Measurements from ENCODE around the gene CYSLTR2. TPM values are rescaled to one million over a fixed set of nuclear protein-coding genes. Genes with fewer than 3 reads are reported as not detected.
A peak's percentile ranks its signal among the peaks of the same experiment; 100 is the strongest.

The CYSLTR2 gene
- polyA plus RNA-seq, 4 donors, result 0.27 to 1.6 (median 1.4) TPM; not detected in 1

DNA sequence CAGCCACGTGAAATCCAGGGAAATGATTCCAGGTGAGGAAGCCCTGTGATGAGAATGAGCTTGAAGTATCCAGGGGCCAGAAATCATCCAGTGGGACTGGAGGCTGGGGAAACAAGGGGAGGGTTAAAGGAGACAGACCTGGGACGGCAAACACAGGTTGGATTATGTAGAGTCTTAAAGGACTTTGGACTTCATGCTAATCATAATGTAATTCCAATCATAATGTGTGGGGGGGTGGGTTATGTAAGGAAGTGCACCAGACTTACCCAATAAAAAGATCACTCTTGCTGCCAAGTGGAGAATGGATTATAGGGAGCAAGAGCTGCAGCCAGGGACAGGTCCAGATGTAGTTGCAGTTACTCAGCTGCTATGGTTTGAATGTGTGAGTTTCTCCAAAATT lies 16.1 kb upstream of the CYSLTR2 start:
- FAIRE-seq, result no peak

DNA sequence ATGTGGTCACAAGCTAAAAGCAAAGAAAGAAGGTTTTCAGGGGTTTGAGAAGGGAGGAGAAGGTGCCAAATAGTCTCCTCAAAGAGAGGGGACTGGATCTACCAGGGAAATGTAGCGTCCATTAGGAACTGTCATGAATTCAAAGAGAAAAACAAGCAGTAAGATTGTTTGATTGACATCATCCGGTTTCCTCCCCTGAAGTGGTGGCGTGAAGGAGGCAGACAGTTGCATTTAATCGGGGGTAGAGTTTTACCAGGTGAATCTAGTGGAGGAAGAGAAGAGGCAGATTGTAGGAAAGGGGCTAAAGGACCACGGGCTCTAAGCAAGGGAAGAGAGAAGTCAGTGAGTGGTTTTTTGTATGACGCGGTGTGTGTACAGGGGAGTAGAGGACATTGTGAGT lies 13.0 kb upstream of the CYSLTR2 start:
- no peaks in the 10 kb centered on the region for H3K27me3 ChIP-seq (ENCODE audit: control insufficient read depth in 3 of 3, insufficient read depth in 3 of 3, low read length in 3 of 3)
- 87 to 93% (median 88%) methylated on average over 7 of the region's 7 CpGs for WGBS, 3 donors
- DNase-seq (no peak), FAIRE-seq (no peak)
- peaks cover 0 to 2% (median 0%) of the 10 kb centered on the region in 3 donors for H3K4me1 ChIP-seq (ENCODE audit: control insufficient read depth in 3 of 3, insufficient read depth in 2 of 3, low read depth in 1 of 3, low read length in 2 of 3)
- no peak overlapping the region for H3K27ac ChIP-seq (ENCODE audit: low read depth in 1 of 3, low read length in 2 of 3)
- H3K9me3 ChIP-seq (ENCODE audit: control insufficient read depth in 2 of 2, insufficient read depth in 1 of 2, low read depth in 1 of 2, low read length in 1 of 2), result peaks cover 0 to 21% of the 10 kb centered on the region in 2 donors
- no peaks in the 10 kb centered on the region for H3K36me3 ChIP-seq (ENCODE audit: control insufficient read depth in 3 of 3, insufficient read depth in 2 of 3, low read depth in 1 of 3, low read length in 3 of 3)
- no peak overlapping the region for H3K4me3 ChIP-seq (ENCODE audit: low read depth in 1 of 3, low read length in 3 of 3)

More for the DNA sequence above, 16.1 kb upstream of the CYSLTR2 start:
- peak in 1 of 2 donors; percentile 64 for DNase-seq
- no peaks in the 10 kb centered on the region for H3K36me3 ChIP-seq (ENCODE audit: control insufficient read depth in 3 of 3, insufficient read depth in 2 of 3, low read depth in 1 of 3, low read length in 3 of 3)
- peaks cover 0 to 2% (median 0%) of the 10 kb centered on the region in 3 donors for H3K4me1 ChIP-seq (ENCODE audit: control insufficient read depth in 3 of 3, insufficient read depth in 2 of 3, low read depth in 1 of 3, low read length in 2 of 3)
- peaks cover 0 to 28% of the 10 kb centered on the region in 2 donors for H3K9me3 ChIP-seq (ENCODE audit: control insufficient read depth in 2 of 2, insufficient read depth in 1 of 2, low read depth in 1 of 2, low read length in 1 of 2)
- WGBS, 3 donors, result 15 to 29% (median 22%) methylated on average over 2 of the region's 2 CpGs
- H3K27ac ChIP-seq (ENCODE audit: low read depth in 1 of 3, low read length in 2 of 3), result no peak overlapping the region
- no peak overlapping the region for H3K4me3 ChIP-seq (ENCODE audit: low read depth in 1 of 3, low read length in 3 of 3)
- no peaks in the 10 kb centered on the region for H3K27me3 ChIP-seq (ENCODE audit: control insufficient read depth in 3 of 3, insufficient read depth in 3 of 3, low read length in 3 of 3)

DNA sequence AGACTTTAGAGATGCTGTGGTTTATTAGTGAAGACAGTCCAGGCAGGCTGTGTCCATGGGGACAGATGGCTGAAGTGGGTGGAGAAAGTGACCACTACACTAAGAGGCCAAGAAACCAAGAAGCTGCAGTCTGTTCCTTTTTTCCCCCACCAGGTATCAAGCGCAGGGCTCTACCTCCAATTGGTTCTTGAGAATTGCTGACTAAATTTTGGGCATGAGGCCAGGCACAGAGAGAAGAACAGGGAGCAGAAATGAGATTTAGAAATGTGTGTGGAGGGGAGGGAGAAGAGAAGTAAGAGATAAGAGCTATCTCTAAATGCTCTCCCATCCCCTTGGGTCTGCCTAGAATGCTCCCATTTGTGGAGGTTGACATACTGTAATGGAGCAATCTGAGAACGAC lies 12.3 kb upstream of the CYSLTR2 start:
- H3K9me3 ChIP-seq (ENCODE audit: control insufficient read depth in 2 of 2, insufficient read depth in 1 of 2, low read depth in 1 of 2, low read length in 1 of 2), result peaks cover 0 to 15% of the 10 kb centered on the region in 2 donors
- no peaks in the 10 kb centered on the region for H3K36me3 ChIP-seq (ENCODE audit: control insufficient read depth in 3 of 3, insufficient read depth in 2 of 3, low read depth in 1 of 3, low read length in 3 of 3)
- FAIRE-seq (no peak), DNase-seq (no peak)
- 88 to 96% (median 91%) methylated on average over 2 of the region's 2 CpGs for WGBS, 3 donors
- peaks cover 0 to 2% (median 0%) of the 10 kb centered on the region in 3 donors for H3K4me1 ChIP-seq (ENCODE audit: control insufficient read depth in 3 of 3, insufficient read depth in 2 of 3, low read depth in 1 of 3, low read length in 2 of 3)
- no peaks in the 10 kb centered on the region for H3K27me3 ChIP-seq (ENCODE audit: control insufficient read depth in 3 of 3, insufficient read depth in 3 of 3, low read length in 3 of 3)
- no peak overlapping the region for H3K27ac ChIP-seq (ENCODE audit: low read depth in 1 of 3, low read length in 2 of 3)
- no peak overlapping the region for H3K4me3 ChIP-seq (ENCODE audit: low read depth in 1 of 3, low read length in 3 of 3)

DNA sequence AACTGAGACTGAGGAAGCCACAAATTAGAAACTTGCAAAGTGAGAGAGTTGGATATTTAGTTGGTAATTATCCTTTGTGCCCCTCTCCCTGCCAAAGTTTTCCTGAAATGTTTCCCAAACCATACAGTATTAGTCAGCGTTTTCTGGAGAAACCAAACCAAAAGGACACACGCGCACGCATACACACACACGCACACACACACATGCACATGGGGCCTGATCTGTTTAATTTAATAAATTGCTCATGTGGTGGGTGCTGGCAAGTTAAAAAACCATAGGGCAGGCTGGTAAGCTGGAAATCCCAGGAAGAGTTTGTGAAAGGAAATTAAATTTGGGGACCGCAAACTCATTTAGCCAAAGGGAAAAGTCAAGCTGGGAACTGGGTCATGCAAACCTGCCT lies 11.7 kb upstream of the CYSLTR2 start:
- no peaks in the 10 kb centered on the region for H3K27me3 ChIP-seq (ENCODE audit: control insufficient read depth in 3 of 3, insufficient read depth in 3 of 3, low read length in 3 of 3)
- peaks cover 0 to 9% of the 10 kb centered on the region in 2 donors for H3K9me3 ChIP-seq (ENCODE audit: control insufficient read depth in 2 of 2, insufficient read depth in 1 of 2, low read depth in 1 of 2, low read length in 1 of 2)
- no peak overlapping the region for H3K27ac ChIP-seq (ENCODE audit: low read depth in 1 of 3, low read length in 2 of 3)
- H3K36me3 ChIP-seq (ENCODE audit: control insufficient read depth in 3 of 3, insufficient read depth in 2 of 3, low read depth in 1 of 3, low read length in 3 of 3), result no peaks in the 10 kb centered on the region
- DNase-seq, result no peak
- WGBS, 3 donors, result 95 to 100% (median 97%) methylated on average over 6 of the region's 6 CpGs
- no peak overlapping the region for H3K4me3 ChIP-seq (ENCODE audit: low read depth in 1 of 3, low read length in 3 of 3)
- peaks cover 0 to 2% (median 0%) of the 10 kb centered on the region in 3 donors for H3K4me1 ChIP-seq (ENCODE audit: control insufficient read depth in 3 of 3, insufficient read depth in 2 of 3, low read depth in 1 of 3, low read length in 2 of 3)
- FAIRE-seq, result no peak

DNA sequence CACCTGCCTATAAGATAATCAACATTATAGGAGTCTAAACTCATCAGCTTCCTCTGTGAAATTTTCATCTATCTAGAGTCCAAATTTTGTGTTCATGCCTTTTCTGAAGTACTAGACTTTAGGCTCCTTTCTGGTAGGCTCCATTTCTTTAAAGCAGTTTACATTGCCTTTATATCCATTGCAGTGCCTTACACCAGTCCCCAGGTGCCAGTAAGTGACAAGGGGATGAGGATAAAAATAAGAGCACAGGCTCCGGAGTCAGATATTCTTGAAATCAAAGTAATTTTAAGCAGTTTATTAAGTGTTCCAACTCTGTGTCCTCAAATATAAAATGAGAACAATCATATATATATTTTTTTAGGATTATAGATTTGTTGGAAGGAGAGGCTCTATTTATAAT lies 10.6 kb upstream of the CYSLTR2 start:
- FAIRE-seq (no peak), DNase-seq (no peak)
- no peaks in the 10 kb centered on the region for H3K4me1 ChIP-seq (ENCODE audit: control insufficient read depth in 3 of 3, insufficient read depth in 2 of 3, low read depth in 1 of 3, low read length in 2 of 3)
- no peaks in the 10 kb centered on the region for H3K27me3 ChIP-seq (ENCODE audit: control insufficient read depth in 3 of 3, insufficient read depth in 3 of 3, low read length in 3 of 3)
- 79 to 91% (median 80%) methylated on average over 1 of the region's 1 CpG for WGBS, 3 donors
- no peaks in the 10 kb centered on the region for H3K36me3 ChIP-seq (ENCODE audit: control insufficient read depth in 3 of 3, insufficient read depth in 2 of 3, low read depth in 1 of 3, low read length in 3 of 3)
- H3K9me3 ChIP-seq (ENCODE audit: control insufficient read depth in 2 of 2, insufficient read depth in 1 of 2, low read depth in 1 of 2, low read length in 1 of 2), result peaks cover 0 to 4% of the 10 kb centered on the region in 2 donors
- no peak overlapping the region for H3K4me3 ChIP-seq (ENCODE audit: low read depth in 1 of 3, low read length in 3 of 3)
- H3K27ac ChIP-seq (ENCODE audit: low read depth in 1 of 3, low read length in 2 of 3), result no peak overlapping the region

DNA sequence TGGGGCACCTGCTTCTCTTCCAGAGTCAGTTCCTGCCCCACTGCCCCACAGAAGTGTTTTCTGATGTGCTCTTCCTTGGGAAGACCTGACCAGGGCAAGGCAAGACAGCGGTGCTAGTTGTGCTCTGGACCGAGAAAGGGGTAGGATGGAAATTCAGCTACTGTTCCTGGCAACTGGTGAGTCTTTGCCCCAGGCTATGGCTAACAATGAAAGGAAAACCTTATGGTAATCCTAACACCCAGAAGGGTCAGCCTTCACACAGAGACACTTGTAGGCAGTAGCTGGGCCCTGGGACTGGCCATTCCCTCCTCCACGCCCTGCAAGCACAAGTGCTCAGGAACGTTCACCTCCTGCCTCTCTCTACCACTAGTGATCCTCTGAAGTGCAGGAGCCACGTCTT lies 9.6 kb upstream of the CYSLTR2 start:
- Histone ChIP-seq H3K27ac (ENCODE audit: low read depth in 1 of 3, low read length in 2 of 3) (no peak overlapping the region), H3K27me3 (ENCODE audit: control insufficient read depth in 3 of 3, insufficient read depth in 3 of 3, low read length in 3 of 3) (no peaks in the 10 kb centered on the region), H3K9me3 (ENCODE audit: control insufficient read depth in 2 of 2, insufficient read depth in 1 of 2, low read depth in 1 of 2, low read length in 1 of 2) (no peaks in the 10 kb centered on the region), H3K4me1 (ENCODE audit: control insufficient read depth in 3 of 3, insufficient read depth in 2 of 3, low read depth in 1 of 3, low read length in 2 of 3) (no peaks in the 10 kb centered on the region), H3K4me3 (ENCODE audit: low read depth in 1 of 3, low read length in 3 of 3) (no peak overlapping the region), H3K36me3 (ENCODE audit: control insufficient read depth in 3 of 3, insufficient read depth in 2 of 3, low read depth in 1 of 3, low read length in 3 of 3) (no peaks in the 10 kb centered on the region)
- WGBS, 3 donors, result 81 to 90% (median 90%) methylated on average over 5 of the region's 5 CpGs
- FAIRE-seq (no peak), DNase-seq (no peak)

DNA sequence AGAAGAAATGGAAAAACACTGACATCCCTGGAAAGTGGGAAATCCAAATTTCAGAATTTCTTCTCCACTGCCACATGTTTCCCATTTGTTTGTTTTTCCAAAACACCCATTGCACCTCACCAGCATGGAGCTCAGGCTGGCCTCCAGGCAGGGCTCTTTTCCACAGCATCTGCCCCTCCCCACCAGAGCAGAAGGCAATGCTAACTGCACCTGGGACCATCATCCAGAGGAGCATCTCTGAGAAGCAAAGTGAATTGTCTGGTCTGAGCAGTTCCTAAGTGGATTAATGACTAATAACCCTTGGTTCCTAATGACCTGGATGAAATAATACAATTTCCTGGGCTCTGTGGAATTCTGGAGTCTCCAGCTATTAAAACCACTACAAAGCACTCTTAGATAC lies 8.8 kb upstream of the CYSLTR2 start:
- no peaks in the 10 kb centered on the region for H3K27me3 ChIP-seq (ENCODE audit: control insufficient read depth in 3 of 3, insufficient read depth in 3 of 3, low read length in 3 of 3)
- no peak overlapping the region for H3K4me3 ChIP-seq (ENCODE audit: low read depth in 1 of 3, low read length in 3 of 3)
- no peaks in the 10 kb centered on the region for H3K36me3 ChIP-seq (ENCODE audit: control insufficient read depth in 3 of 3, insufficient read depth in 2 of 3, low read depth in 1 of 3, low read length in 3 of 3)
- DNase-seq (no peak), FAIRE-seq (no peak)
- no peaks in the 10 kb centered on the region for H3K9me3 ChIP-seq (ENCODE audit: control insufficient read depth in 2 of 2, insufficient read depth in 1 of 2, low read depth in 1 of 2, low read length in 1 of 2)
- H3K27ac ChIP-seq (ENCODE audit: low read depth in 1 of 3, low read length in 2 of 3), result no peak overlapping the region
- no peaks in the 10 kb centered on the region for H3K4me1 ChIP-seq (ENCODE audit: control insufficient read depth in 3 of 3, insufficient read depth in 2 of 3, low read depth in 1 of 3, low read length in 2 of 3)

DNA sequence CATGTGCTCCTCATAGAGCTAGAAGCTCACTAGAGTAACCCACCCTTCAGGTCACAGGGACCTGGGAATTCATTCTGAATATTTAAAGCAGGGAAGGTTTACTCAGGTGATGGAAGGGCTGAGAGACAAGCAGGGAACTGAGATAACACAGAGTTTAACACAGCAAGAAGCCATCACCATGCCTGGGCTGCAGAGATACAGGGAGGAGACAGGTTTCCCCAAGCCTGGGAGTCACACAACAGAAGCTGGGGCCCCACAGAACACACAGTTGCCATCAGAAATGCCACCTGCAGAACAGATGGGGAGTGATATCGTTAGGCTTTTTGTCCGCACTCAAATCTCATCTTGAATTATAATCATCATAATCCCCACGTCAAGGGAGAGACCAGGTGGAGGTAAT lies 7.9 kb upstream of the CYSLTR2 start:
- H3K27me3 ChIP-seq (ENCODE audit: control insufficient read depth in 3 of 3, insufficient read depth in 3 of 3, low read length in 3 of 3), result no peaks in the 10 kb centered on the region
- no peaks in the 10 kb centered on the region for H3K36me3 ChIP-seq (ENCODE audit: control insufficient read depth in 3 of 3, insufficient read depth in 2 of 3, low read depth in 1 of 3, low read length in 3 of 3)
- H3K4me1 ChIP-seq (ENCODE audit: control insufficient read depth in 3 of 3, insufficient read depth in 2 of 3, low read depth in 1 of 3, low read length in 2 of 3), result no peaks in the 10 kb centered on the region
- DNase-seq (no peak), FAIRE-seq (no peak)
- WGBS, 3 donors, result 90 to 93% (median 90%) methylated on average over 3 of the region's 3 CpGs
- no peak overlapping the region for H3K4me3 ChIP-seq (ENCODE audit: low read depth in 1 of 3, low read length in 3 of 3)
- no peaks in the 10 kb centered on the region for H3K9me3 ChIP-seq (ENCODE audit: control insufficient read depth in 2 of 2, insufficient read depth in 1 of 2, low read depth in 1 of 2, low read length in 1 of 2)
- no peak overlapping the region for H3K27ac ChIP-seq (ENCODE audit: low read depth in 1 of 3, low read length in 2 of 3)

DNA sequence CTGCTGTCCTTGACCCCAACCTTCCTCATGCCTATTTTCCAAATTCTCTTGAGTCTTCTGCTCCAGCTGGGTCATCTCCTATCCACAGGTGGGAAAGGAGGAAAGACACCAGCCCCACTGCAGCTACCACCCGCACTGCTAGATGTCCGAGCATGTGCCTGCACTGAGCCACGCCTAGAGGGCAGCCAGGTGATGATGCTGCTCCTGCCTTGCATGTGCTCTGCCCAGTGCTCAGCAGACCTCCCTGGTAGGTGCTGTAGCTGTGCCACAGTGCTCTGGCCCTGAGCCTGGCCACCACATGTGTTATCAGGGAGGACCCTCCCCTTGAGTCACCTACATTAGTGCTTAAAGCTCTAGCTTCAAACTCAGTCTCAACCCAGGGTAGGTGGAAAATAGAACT lies 6.9 kb upstream of the CYSLTR2 start:
- Histone ChIP-seq H3K4me3 (ENCODE audit: low read depth in 1 of 3, low read length in 3 of 3) (no peak overlapping the region), H3K36me3 (ENCODE audit: control insufficient read depth in 3 of 3, insufficient read depth in 2 of 3, low read depth in 1 of 3, low read length in 3 of 3) (no peaks in the 10 kb centered on the region), H3K27me3 (ENCODE audit: control insufficient read depth in 3 of 3, insufficient read depth in 3 of 3, low read length in 3 of 3) (no peaks in the 10 kb centered on the region), H3K9me3 (ENCODE audit: control insufficient read depth in 2 of 2, insufficient read depth in 1 of 2, low read depth in 1 of 2, low read length in 1 of 2) (no peaks in the 10 kb centered on the region), H3K27ac (ENCODE audit: low read depth in 1 of 3, low read length in 2 of 3) (no peak overlapping the region), H3K4me1 (ENCODE audit: control insufficient read depth in 3 of 3, insufficient read depth in 2 of 3, low read depth in 1 of 3, low read length in 2 of 3) (no peaks in the 10 kb centered on the region)
- DNase-seq (no peak), FAIRE-seq (no peak)
- 86 to 92% (median 90%) methylated on average over 3 of the region's 3 CpGs for WGBS, 3 donors
